ENCODE data around the gene SLC9A3.

SLC9A3 gene

DNA sequence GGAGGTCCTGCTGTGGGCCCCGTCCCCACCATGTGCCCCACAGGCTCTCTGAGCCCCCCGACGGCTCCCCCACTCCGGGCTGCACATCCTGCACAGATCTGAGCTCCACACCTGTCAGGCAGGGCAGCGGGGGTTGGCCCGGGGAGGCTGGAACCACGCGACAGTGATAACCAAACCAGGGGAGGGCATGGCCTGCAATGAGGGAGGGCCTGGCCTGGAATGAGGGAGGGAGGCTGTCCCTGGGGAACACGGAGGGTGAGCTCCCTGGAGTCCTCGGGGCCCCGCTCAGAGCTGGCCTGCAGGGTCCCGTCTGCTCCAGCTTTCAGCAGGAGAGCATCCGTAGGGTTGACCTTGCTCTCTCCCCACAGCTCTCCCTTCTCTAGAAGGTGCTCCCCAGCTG lies 30.5 kb downstream of the SLC9A3 start:
- Histone ChIP-seq H3K4me1 (ENCODE audit: control extremely low read depth in 1 of 4, control insufficient read depth in 4 of 4, insufficient read depth in 4 of 4, low read length in 3 of 4) (no peaks in the 10 kb centered on the region), H3K27ac (ENCODE audit: insufficient read depth in 1 of 2, low read depth in 1 of 2, low read length in 2 of 2, poor library complexity in 1 of 2, severe bottlenecking in 2 of 2) (no peak overlapping the region), H3K36me3 (ENCODE audit: control insufficient read depth in 4 of 4, insufficient read depth in 4 of 4, low read length in 3 of 4) (no peaks in the 10 kb centered on the region), H3K4me3 (ENCODE audit: control insufficient read depth in 1 of 7, extremely low read depth in 1 of 7, insufficient read depth in 4 of 7, low read depth in 2 of 7, low read length in 6 of 7) (no peak overlapping the region), H3K27me3 (replicated peaks in 2 of 5; ENCODE audit: control insufficient read depth in 4 of 5, insufficient read depth in 5 of 5, low read length in 4 of 5) (peaks cover 0 to 30% (median 0%) of the 10 kb centered on the region in 5 experiments), H3K9me3 (ENCODE audit: control extremely low read depth in 1 of 5, control insufficient read depth in 4 of 5, insufficient read depth in 2 of 5, low read depth in 1 of 5, low read length in 4 of 5) (no peaks in the 10 kb centered on the region)
- no peak for DNase-seq
- 77% methylated on average over 11 of the region's 13 CpGs for WGBS (ENCODE audit: insufficient coverage)
- CTCF ChIA-PET: interaction anchor here (1.0 to 1.7 kb wide), 2 partner anchors 9 to 10 kb away, joined by 3 to 5 read pairs; no protein-coding TSS in a partner anchor
- POLR2A ChIA-PET: no interaction called here

DNA sequence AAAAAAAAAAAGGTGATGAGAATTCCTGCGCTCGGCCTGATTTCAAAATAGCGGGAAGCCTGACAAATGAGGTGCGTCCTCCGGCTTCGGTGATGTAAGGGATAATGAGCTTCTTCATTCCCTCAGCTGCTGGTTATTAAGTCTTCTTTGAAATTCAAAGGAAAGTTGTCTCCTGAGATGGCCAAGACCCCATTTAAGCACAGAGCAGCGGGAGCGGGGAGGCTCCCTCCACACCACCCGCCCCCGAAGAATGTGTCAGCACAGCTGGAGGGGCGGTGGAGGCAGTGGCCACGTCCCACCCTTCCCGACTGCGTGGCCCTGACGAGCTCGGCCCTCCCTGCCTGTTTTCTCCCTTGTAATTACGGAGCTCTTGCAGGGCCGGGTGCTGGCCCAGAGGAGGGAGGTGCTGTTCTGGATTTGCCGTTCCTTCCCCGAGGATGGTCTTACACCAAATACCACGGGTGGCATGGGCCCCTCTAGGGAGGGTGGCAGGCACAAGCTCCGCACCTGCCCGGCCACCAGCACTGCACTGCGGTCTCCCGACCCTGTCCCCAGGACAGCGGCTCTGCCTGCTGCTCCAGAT lies 31.0 kb downstream of the SLC9A3 start:
- Histone ChIP-seq H3K27ac (ENCODE audit: insufficient read depth in 1 of 2, low read depth in 1 of 2, low read length in 2 of 2, poor library complexity in 1 of 2, severe bottlenecking in 2 of 2) (no peak overlapping the region), H3K36me3 (ENCODE audit: control insufficient read depth in 4 of 4, insufficient read depth in 4 of 4, low read length in 3 of 4) (no peaks in the 10 kb centered on the region), H3K4me1 (ENCODE audit: control extremely low read depth in 1 of 4, control insufficient read depth in 4 of 4, insufficient read depth in 4 of 4, low read length in 3 of 4) (no peaks in the 10 kb centered on the region), H3K9me3 (ENCODE audit: control extremely low read depth in 1 of 5, control insufficient read depth in 4 of 5, insufficient read depth in 2 of 5, low read depth in 1 of 5, low read length in 4 of 5) (no peaks in the 10 kb centered on the region), H3K4me3 (ENCODE audit: control insufficient read depth in 1 of 7, extremely low read depth in 1 of 7, insufficient read depth in 4 of 7, low read depth in 2 of 7, low read length in 6 of 7) (no peak overlapping the region), H3K27me3 (replicated peaks in 2 of 5; ENCODE audit: control insufficient read depth in 4 of 5, insufficient read depth in 5 of 5, low read length in 4 of 5) (peaks cover 0 to 29% (median 0%) of the 10 kb centered on the region in 5 experiments)
- POLR2A ChIA-PET: interaction anchor here (0.6 kb wide), 2 partner anchors 12 to 116 kb away, joined by 3 read pairs; no protein-coding TSS in a partner anchor
- WGBS (ENCODE audit: insufficient coverage): 82% methylated on average over 18 of the region's 26 CpGs
- CTCF ChIA-PET: interaction anchor here (0.8 to 1.7 kb wide), 2 partner anchors 9 to 18 kb away, joined by 3 to 5 read pairs; no protein-coding TSS in a partner anchor
- DNase-seq: no peak

- no peak overlapping the region for H3K27ac ChIP-seq (ENCODE audit: insufficient read depth in 1 of 2, low read depth in 1 of 2, low read length in 2 of 2, poor library complexity in 1 of 2, severe bottlenecking in 2 of 2)
- CTCF ChIA-PET: interaction anchor here (0.8 to 1.7 kb wide), 2 partner anchors 10 to 19 kb away, joined by 3 to 5 read pairs; no protein-coding TSS in a partner anchor
- POLR2A ChIA-PET: no interaction called here
- 74% methylated on average over 16 of the region's 18 CpGs for WGBS (ENCODE audit: insufficient coverage)
- H3K4me3 ChIP-seq (ENCODE audit: control insufficient read depth in 1 of 7, extremely low read depth in 1 of 7, insufficient read depth in 4 of 7, low read depth in 2 of 7, low read length in 6 of 7): no peak overlapping the region
- H3K36me3 ChIP-seq (ENCODE audit: control insufficient read depth in 4 of 4, insufficient read depth in 4 of 4, low read length in 3 of 4): no peaks in the 10 kb centered on the region
- H3K27me3 ChIP-seq (replicated peaks in 2 of 5; ENCODE audit: control insufficient read depth in 4 of 5, insufficient read depth in 5 of 5, low read length in 4 of 5): peaks cover 0 to 24% (median 0%) of the 10 kb centered on the region in 5 experiments
- no peaks in the 10 kb centered on the region for H3K4me1 ChIP-seq (ENCODE audit: control extremely low read depth in 1 of 4, control insufficient read depth in 4 of 4, insufficient read depth in 4 of 4, low read length in 3 of 4)
- no peaks in the 10 kb centered on the region for H3K9me3 ChIP-seq (ENCODE audit: control extremely low read depth in 1 of 5, control insufficient read depth in 4 of 5, insufficient read depth in 2 of 5, low read depth in 1 of 5, low read length in 4 of 5)
- no peak for DNase-seq
Measured at GRCh38 chr5:492314-492893, 31.8 kb downstream of the SLC9A3 start.

- no peak for DNase-seq
- ChIA-PET POLR2A (no interaction called here), CTCF (no interaction called here)
- peaks cover 0 to 20% (median 0%) of the 10 kb centered on the region in 5 experiments for H3K27me3 ChIP-seq (replicated peaks in 2 of 5; ENCODE audit: control insufficient read depth in 4 of 5, insufficient read depth in 5 of 5, low read length in 4 of 5)
- WGBS (ENCODE audit: insufficient coverage): 93% methylated on average over 7 of the region's 19 CpGs
- H3K27ac ChIP-seq (ENCODE audit: insufficient read depth in 1 of 2, low read depth in 1 of 2, low read length in 2 of 2, poor library complexity in 1 of 2, severe bottlenecking in 2 of 2): no peak overlapping the region
- no peaks in the 10 kb centered on the region for H3K9me3 ChIP-seq (ENCODE audit: control extremely low read depth in 1 of 5, control insufficient read depth in 4 of 5, insufficient read depth in 2 of 5, low read depth in 1 of 5, low read length in 4 of 5)
- H3K36me3 ChIP-seq (ENCODE audit: control insufficient read depth in 4 of 4, insufficient read depth in 4 of 4, low read length in 3 of 4): no peaks in the 10 kb centered on the region
- no peaks in the 10 kb centered on the region for H3K4me1 ChIP-seq (ENCODE audit: control extremely low read depth in 1 of 4, control insufficient read depth in 4 of 4, insufficient read depth in 4 of 4, low read length in 3 of 4)
- no peak overlapping the region for H3K4me3 ChIP-seq (ENCODE audit: control insufficient read depth in 1 of 7, extremely low read depth in 1 of 7, insufficient read depth in 4 of 7, low read depth in 2 of 7, low read length in 6 of 7)
Measured at GRCh38 chr5:491856-492155, 32.4 kb downstream of the SLC9A3 start.

GRCh38 chr5:491119-491855 lies 33.0 kb downstream of the SLC9A3 start:
- POLR2A ChIA-PET: no interaction called here
- CTCF ChIA-PET: no interaction called here
- Histone ChIP-seq H3K9me3 (ENCODE audit: control extremely low read depth in 1 of 5, control insufficient read depth in 4 of 5, insufficient read depth in 2 of 5, low read depth in 1 of 5, low read length in 4 of 5) (peaks cover 0 to 2% (median 0%) of the 10 kb centered on the region in 5 experiments), H3K4me1 (ENCODE audit: control extremely low read depth in 1 of 4, control insufficient read depth in 4 of 4, insufficient read depth in 4 of 4, low read length in 3 of 4) (peaks cover 0 to 2% (median under 1%) of the 10 kb centered on the region in 4 experiments), H3K4me3 (ENCODE audit: control insufficient read depth in 1 of 7, extremely low read depth in 1 of 7, insufficient read depth in 4 of 7, low read depth in 2 of 7, low read length in 6 of 7) (no peak overlapping the region), H3K27ac (ENCODE audit: insufficient read depth in 1 of 2, low read depth in 1 of 2, low read length in 2 of 2, poor library complexity in 1 of 2, severe bottlenecking in 2 of 2) (no peak overlapping the region), H3K27me3 (replicated peaks in 2 of 5; ENCODE audit: control insufficient read depth in 4 of 5, insufficient read depth in 5 of 5, low read length in 4 of 5) (peaks cover 0 to 17% (median 0%) of the 10 kb centered on the region in 5 experiments), H3K36me3 (ENCODE audit: control insufficient read depth in 4 of 4, insufficient read depth in 4 of 4, low read length in 3 of 4) (no peaks in the 10 kb centered on the region)
- 93% methylated on average over 48 of the region's 52 CpGs for WGBS (ENCODE audit: insufficient coverage)
- DNase-seq: no peak

DNA sequence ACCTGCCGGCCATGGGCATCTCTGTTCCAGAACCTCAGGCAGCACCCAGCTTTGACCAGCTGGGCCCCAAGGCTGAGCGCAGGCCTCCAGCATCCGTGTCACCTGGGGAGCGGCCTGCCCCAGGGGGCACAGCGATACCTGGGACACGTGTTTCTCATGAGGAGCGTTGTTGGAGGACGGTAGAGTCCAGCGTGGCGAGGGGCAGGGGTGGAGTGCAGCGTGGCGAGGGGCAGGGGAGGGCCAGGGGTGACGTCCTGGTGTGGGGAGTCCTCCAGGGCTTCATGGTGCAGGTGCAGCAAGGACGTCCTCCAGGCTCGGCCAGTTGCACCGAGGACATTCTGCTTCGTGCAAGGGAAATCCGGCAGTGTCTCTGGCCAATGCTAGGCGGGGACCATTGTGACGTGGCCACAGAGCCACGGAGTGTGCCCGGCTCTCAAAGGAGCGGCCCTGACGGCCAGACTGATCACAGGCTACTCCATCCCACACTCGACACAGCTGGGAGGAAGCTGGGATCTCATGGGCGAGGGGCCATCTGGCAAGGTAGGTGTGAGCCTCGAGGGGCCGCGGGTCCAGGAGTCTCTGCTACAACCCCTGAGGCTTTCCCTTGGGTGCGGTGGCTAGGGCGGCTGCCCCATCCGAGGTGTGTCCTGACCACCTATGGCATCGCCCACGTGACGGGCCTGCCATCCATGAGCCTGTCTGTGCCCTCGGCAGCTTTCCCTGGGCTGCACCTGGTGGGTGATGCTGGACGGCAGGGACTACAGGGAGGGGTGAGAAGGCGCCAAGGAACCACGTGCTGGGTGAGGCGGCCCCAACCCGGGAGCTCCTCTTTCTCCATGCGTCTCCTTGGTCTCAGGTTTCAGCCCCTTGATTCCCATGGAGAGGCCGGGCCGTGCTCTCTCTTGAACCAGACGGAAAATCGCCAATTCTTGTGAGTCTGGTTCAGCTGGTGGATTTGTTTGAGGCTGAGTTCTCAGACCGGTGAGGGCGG lies 33.8 kb downstream of the SLC9A3 start:
- ChIA-PET CTCF (interaction anchor here (0.6 kb wide), 1 partner anchor 69 kb away, joined by 3 read pairs; no protein-coding TSS in a partner anchor), POLR2A (no interaction called here)
- DNase-seq: no peak
- Histone ChIP-seq H3K4me1 (ENCODE audit: control extremely low read depth in 1 of 4, control insufficient read depth in 4 of 4, insufficient read depth in 4 of 4, low read length in 3 of 4) (peaks cover under 1 to 9% (median 6%) of the 10 kb centered on the region in 4 experiments), H3K4me3 (ENCODE audit: control insufficient read depth in 1 of 7, extremely low read depth in 1 of 7, insufficient read depth in 4 of 7, low read depth in 2 of 7, low read length in 6 of 7) (no peak overlapping the region), H3K36me3 (ENCODE audit: control insufficient read depth in 4 of 4, insufficient read depth in 4 of 4, low read length in 3 of 4) (no peaks in the 10 kb centered on the region), H3K27ac (ENCODE audit: insufficient read depth in 1 of 2, low read depth in 1 of 2, low read length in 2 of 2, poor library complexity in 1 of 2, severe bottlenecking in 2 of 2) (no peak overlapping the region), H3K9me3 (ENCODE audit: control extremely low read depth in 1 of 5, control insufficient read depth in 4 of 5, insufficient read depth in 2 of 5, low read depth in 1 of 5, low read length in 4 of 5) (peaks cover 0 to 2% (median 0%) of the 10 kb centered on the region in 5 experiments), H3K27me3 (replicated peaks in 2 of 5; ENCODE audit: control insufficient read depth in 4 of 5, insufficient read depth in 5 of 5, low read length in 4 of 5) (peaks cover 0 to 14% (median 0%) of the 10 kb centered on the region in 5 experiments)
- WGBS (ENCODE audit: insufficient coverage): 90% methylated on average over 39 of the region's 48 CpGs
